ENCODE data around the gene PHF21B. TPM values are rescaled to one million over a fixed set of nuclear protein-coding genes. Genes with fewer than 3 reads are reported as not detected.
"Not testable (repeated sequence)": the region's sequence is repeated elsewhere in the genome, so short reads cannot be mapped to it uniquely, and the experiment has no call there.

PHF21B gene
- total RNA-seq, 1 donor from 2014 or later = 4.6 TPM

DNA sequence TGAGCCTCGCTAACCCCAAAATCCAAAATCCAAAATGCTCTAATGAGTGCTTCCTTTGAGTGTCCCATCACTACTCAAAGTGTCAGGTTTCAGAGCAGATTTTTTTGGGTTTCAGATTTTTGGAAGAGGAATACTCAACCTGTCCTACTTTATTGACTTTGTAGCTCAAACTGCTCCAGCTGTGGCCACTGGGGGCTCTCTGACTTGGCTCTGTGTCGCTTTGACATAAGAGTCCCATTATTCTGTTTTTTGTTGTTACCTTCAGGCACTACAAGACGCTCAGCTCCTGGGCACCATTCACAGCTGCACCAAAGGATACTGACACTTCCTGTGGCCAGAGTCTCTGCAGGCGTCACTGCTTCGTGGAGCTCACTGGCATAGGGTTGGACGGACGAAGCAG lies 41.1 kb downstream of the PHF21B start:
- H3K4me1 Mint-ChIP-seq (ENCODE audit: unreplicated experiment) = no peaks in the 10 kb centered on the region
- H3K27ac Mint-ChIP-seq (ENCODE audit: unreplicated experiment) = no peak overlapping the region
- no peak overlapping the region for H3K4me3 Mint-ChIP-seq (ENCODE audit: unreplicated experiment)
- TF ChIP-seq, protein P1, sequence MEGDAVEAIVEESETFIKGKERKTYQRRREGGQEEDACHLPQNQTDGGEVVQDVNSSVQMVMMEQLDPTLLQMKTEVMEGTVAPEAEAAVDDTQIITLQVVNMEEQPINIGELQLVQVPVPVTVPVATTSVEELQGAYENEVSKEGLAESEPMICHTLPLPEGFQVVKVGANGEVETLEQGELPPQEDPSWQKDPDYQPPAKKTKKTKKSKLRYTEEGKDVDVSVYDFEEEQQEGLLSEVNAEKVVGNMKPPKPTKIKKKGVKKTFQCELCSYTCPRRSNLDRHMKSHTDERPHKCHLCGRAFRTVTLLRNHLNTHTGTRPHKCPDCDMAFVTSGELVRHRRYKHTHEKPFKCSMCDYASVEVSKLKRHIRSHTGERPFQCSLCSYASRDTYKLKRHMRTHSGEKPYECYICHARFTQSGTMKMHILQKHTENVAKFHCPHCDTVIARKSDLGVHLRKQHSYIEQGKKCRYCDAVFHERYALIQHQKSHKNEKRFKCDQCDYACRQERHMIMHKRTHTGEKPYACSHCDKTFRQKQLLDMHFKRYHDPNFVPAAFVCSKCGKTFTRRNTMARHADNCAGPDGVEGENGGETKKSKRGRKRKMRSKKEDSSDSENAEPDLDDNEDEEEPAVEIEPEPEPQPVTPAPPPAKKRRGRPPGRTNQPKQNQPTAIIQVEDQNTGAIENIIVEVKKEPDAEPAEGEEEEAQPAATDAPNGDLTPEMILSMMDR (IDR thresholded peaks at IDR 0.05; ENCODE audit: unreplicated experiment) = no peak
- H3K9me3 Mint-ChIP-seq (ENCODE audit: unreplicated experiment) = no peaks in the 10 kb centered on the region
- DNase-seq (ENCODE audit: low spot score) = no peak
- H3K27me3 Mint-ChIP-seq (ENCODE audit: unreplicated experiment) = no peaks in the 10 kb centered on the region
- no peaks in the 10 kb centered on the region for H3K36me3 Mint-ChIP-seq (ENCODE audit: low read depth, unreplicated experiment)

DNA sequence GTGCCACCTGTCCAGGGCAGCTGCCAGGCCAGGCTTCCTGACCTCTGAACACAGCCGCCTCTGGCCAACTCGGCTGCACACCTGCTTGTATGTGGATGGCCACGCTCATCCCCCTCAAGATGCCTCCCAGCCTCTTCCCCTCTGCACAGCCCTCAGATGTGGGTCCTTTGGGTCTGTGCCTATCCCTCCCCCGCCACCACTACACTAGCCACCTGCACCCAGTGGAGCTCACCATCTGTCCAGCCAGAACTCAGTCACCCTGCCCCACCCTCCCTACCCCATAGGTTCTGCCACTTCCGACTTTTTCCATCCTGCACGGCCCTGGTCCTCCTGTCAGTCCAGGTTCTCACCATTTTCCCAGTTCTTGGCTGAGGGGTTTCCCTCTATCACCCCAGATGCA lies 44.6 kb downstream of the PHF21B start:
- Mint-ChIP-seq H3K9me3 (ENCODE audit: unreplicated experiment) (no peaks in the 10 kb centered on the region), H3K4me1 (ENCODE audit: unreplicated experiment) (no peaks in the 10 kb centered on the region), H3K4me3 (ENCODE audit: unreplicated experiment) (no peak overlapping the region), H3K27me3 (ENCODE audit: unreplicated experiment) (no peaks in the 10 kb centered on the region), H3K36me3 (ENCODE audit: low read depth, unreplicated experiment) (no peaks in the 10 kb centered on the region), H3K27ac (ENCODE audit: unreplicated experiment) (no peak overlapping the region)
- TF ChIP-seq, protein P1 (IDR thresholded peaks at IDR 0.05; ENCODE audit: unreplicated experiment) = no peak
- DNase-seq (ENCODE audit: low spot score) = no peak

DNA sequence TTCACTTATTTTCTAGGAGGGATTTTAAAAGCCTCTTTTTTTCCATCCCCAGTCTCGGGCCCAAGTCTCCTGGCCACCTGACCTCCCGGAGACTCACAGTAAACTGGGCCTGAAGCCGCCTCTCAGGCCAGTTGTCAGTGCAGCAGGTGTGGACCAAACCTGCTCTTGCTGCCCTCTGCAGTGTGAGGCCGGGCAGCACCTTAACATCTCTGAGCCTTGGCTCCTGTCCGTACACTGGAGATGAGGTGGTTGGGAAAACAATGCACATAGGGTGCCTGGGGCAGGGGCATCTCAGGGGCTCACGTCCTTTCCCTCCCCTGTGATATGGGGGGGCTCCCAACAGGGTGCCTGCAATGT lies 45.1 kb downstream of the PHF21B start:
- Mint-ChIP-seq H3K27me3 (ENCODE audit: unreplicated experiment) (no peaks in the 10 kb centered on the region), H3K27ac (ENCODE audit: unreplicated experiment) (no peak overlapping the region), H3K9me3 (ENCODE audit: unreplicated experiment) (no peaks in the 10 kb centered on the region), H3K4me3 (ENCODE audit: unreplicated experiment) (no peak overlapping the region), H3K4me1 (ENCODE audit: unreplicated experiment) (no peaks in the 10 kb centered on the region), H3K36me3 (ENCODE audit: low read depth, unreplicated experiment) (no peaks in the 10 kb centered on the region)
- TF ChIP-seq, protein P1 (IDR thresholded peaks at IDR 0.05; ENCODE audit: unreplicated experiment) = no peak
- DNase-seq (ENCODE audit: low spot score) = no peak

DNA sequence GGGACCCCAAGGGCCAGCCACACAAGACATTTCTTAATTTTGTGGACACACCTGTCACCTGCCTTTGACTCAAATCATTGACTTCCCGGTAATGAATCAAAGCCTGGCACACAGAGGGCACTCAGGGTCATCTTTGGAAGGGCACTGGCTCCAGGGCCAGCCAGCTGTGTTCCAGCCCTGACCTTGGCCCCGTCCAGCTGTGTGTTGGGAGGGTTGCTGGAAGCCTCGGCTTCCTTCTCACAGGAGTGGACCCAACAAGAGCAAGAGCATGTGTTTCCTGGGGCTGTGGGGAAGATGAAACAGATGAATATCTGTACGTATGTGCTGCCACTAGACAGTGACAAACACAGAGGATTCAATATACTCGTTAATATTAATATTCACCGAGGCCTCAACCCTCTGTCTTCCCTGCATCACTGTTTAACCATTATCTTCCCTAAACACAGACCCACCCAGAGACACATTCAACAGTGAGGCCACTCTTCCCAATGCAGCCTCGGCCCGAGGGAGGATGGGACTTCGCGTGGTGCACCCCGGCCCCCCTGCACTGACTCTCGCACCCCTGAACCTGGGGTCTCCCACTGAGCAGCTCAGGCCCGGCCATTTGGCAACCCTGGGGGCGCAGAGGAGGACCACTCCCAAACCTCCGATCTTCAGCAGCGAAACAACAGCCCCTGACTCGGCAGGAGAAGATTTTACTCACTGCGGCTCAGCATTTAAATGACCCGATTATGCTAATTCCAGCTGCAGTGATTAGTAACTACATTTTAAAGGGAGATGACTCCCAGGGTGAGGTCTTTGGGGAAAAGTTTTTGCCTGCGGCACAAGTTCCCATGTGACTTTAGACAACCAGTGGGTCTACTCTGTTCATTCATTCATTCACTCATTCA lies 45.7 kb downstream of the PHF21B start:
- no peaks in the 10 kb centered on the region for H3K9me3 Mint-ChIP-seq (ENCODE audit: unreplicated experiment)
- H3K36me3 Mint-ChIP-seq (ENCODE audit: low read depth, unreplicated experiment) = peaks cover 5% of the 10 kb centered on the region
- H3K4me1 Mint-ChIP-seq (ENCODE audit: unreplicated experiment) = no peaks in the 10 kb centered on the region
- no peak for DNase-seq (ENCODE audit: low spot score)
- H3K27ac Mint-ChIP-seq (ENCODE audit: unreplicated experiment) = no peak overlapping the region
- TF ChIP-seq, protein P1 (IDR thresholded peaks at IDR 0.05; ENCODE audit: unreplicated experiment) = no peak
- H3K27me3 Mint-ChIP-seq (ENCODE audit: unreplicated experiment) = no peaks in the 10 kb centered on the region
- no peak overlapping the region for H3K4me3 Mint-ChIP-seq (ENCODE audit: unreplicated experiment)

DNA sequence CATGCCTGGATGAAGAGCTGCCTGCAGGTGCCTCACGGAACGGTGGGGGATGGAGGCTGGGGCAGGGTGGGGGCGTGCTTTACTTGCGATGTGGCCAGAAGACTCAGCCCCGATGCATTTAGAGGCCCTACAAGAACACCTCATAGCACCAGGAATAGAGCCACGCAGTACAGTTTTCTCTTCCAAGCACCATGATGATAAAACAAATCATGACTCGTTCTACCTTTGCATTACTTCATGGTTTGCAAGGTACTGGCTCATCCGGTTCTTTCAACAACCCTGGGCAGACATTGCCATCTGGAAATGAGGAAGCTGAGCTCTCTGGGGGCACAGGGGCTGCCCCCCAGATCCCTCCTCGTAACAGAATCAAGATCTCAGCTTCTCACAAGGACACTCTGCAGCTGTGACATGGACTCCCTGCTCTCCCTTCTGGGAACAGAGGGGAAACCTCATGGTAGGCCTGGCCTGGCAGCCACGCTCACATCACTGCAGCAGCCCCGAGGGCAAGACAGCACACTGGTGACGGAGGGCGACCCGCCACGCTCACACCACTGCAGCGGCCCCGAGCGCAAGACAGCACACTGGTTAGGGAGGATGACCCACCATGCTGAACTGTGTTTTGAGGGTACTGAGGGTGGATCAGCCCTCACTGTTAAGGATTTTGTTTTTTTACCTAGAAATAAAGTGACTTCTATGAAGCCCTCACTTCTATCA lies 46.9 kb downstream of the PHF21B start:
- H3K4me3 Mint-ChIP-seq (ENCODE audit: unreplicated experiment) = no peak overlapping the region

DNA sequence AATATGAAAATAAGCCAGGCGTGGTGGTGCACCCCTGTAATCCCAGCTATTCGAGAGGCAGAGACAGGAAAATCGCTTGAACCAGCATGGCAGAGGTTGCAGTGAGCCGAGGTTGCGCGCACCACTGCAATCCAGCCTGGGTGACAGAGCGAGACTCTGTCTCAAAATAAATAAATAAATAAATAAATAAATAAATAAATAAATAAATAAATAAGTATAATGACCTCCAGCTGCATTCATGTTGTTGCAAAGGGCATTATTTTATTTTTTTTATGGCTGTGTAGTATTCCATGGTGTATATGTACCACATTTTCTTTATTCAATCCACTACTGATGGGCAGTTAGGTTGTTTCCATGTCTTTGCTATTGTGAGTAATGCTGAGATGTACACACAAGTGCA lies 48.1 kb downstream of the PHF21B start:
- H3K36me3 Mint-ChIP-seq (ENCODE audit: low read depth, unreplicated experiment); DNase-seq (ENCODE audit: low spot score); H3K4me3 Mint-ChIP-seq (ENCODE audit: unreplicated experiment); H3K9me3 Mint-ChIP-seq (ENCODE audit: unreplicated experiment); H3K27ac Mint-ChIP-seq (ENCODE audit: unreplicated experiment); H3K4me1 Mint-ChIP-seq (ENCODE audit: unreplicated experiment); H3K27me3 Mint-ChIP-seq (ENCODE audit: unreplicated experiment): not testable (repeated sequence)

More for the DNA sequence above, 46.9 kb downstream of the PHF21B start:
- DNase-seq (ENCODE audit: low spot score) = no peak
- Mint-ChIP-seq H3K27me3 (ENCODE audit: unreplicated experiment) (no peaks in the 10 kb centered on the region), H3K36me3 (ENCODE audit: low read depth, unreplicated experiment) (peaks cover 7% of the 10 kb centered on the region), H3K4me1 (ENCODE audit: unreplicated experiment) (no peaks in the 10 kb centered on the region), H3K27ac (ENCODE audit: unreplicated experiment) (no peak overlapping the region), H3K9me3 (ENCODE audit: unreplicated experiment) (no peaks in the 10 kb centered on the region)
- TF ChIP-seq, protein P1 (IDR thresholded peaks at IDR 0.05; ENCODE audit: unreplicated experiment) = no peak

Data from endothelial cell (in vitro differentiated cells).